Measurements from ENCODE around the gene NDST3. TPM values are rescaled to one million over a fixed set of nuclear protein-coding genes. Genes with fewer than 3 reads are reported as not detected.

The NDST3 gene
- total RNA-seq, 4 donors from 2014 or later: 1.7 TPM; not detected in 3

GRCh38 chr4:118284169-118284568 lies 249.9 kb downstream of the NDST3 start:
- H3K9me3 ChIP-seq: no peaks in the 10 kb centered on the region
- no peak for DNase-seq
- H3K27me3 ChIP-seq: no peaks in the 10 kb centered on the region
- peaks cover 0 to 5% of the 10 kb centered on the region in 2 donors for H3K4me1 ChIP-seq
- no peaks in the 10 kb centered on the region for H3K36me3 ChIP-seq
- H3K27ac ChIP-seq: no peak overlapping the region
- TF ChIP-seq CTCF (IDR thresholded peaks at IDR 0.05) (no peak), POLR2A (IDR thresholded peaks at IDR 0.05) (no peak)
- no peak overlapping the region for H3K4me3 ChIP-seq
- intact Hi-C loops (cut with DNase I; ENCODE audit: low total_unique reads): no loop called here

- H3K4me3 ChIP-seq: no peak overlapping the region
- H3K9me3 ChIP-seq: no peaks in the 10 kb centered on the region
- intact Hi-C loops (cut with DNase I; ENCODE audit: low total_unique reads): no loop called here
- no peaks in the 10 kb centered on the region for H3K27me3 ChIP-seq
- H3K4me1 ChIP-seq: no peaks in the 10 kb centered on the region
- H3K27ac ChIP-seq: no peak overlapping the region
- no peaks in the 10 kb centered on the region for H3K36me3 ChIP-seq
- DNase-seq: no peak
- no peak for TF ChIP-seq POLR2A (IDR thresholded peaks at IDR 0.05)
- TF ChIP-seq CTCF (IDR thresholded peaks at IDR 0.05): no peak
Measured at GRCh38 chr4:118285931-118286330, 251.6 kb downstream of the NDST3 start.

GRCh38 chr4:118286685-118287084 lies 252.4 kb downstream of the NDST3 start:
- DNase-seq: no peak
- intact Hi-C loops (cut with DNase I; ENCODE audit: low total_unique reads): no loop called here
- H3K27ac ChIP-seq: no peak overlapping the region
- no peaks in the 10 kb centered on the region for H3K27me3 ChIP-seq
- H3K4me3 ChIP-seq: no peak overlapping the region
- no peaks in the 10 kb centered on the region for H3K9me3 ChIP-seq
- no peaks in the 10 kb centered on the region for H3K4me1 ChIP-seq
- no peaks in the 10 kb centered on the region for H3K36me3 ChIP-seq
- TF ChIP-seq POLR2A (IDR thresholded peaks at IDR 0.05) (no peak), CTCF (IDR thresholded peaks at IDR 0.05) (no peak)

GRCh38 chr4:118287711-118288451 lies 253.6 kb downstream of the NDST3 start:
- intact Hi-C loops (cut with DNase I; ENCODE audit: low total_unique reads): no loop called here
- TF ChIP-seq CTCF (IDR thresholded peaks at IDR 0.05) (no peak), POLR2A (IDR thresholded peaks at IDR 0.05) (no peak)
- no peaks in the 10 kb centered on the region for H3K4me1 ChIP-seq

GRCh38 chr4:118289794-118290193 lies 255.5 kb downstream of the NDST3 start:
- Histone ChIP-seq H3K27me3 (no peaks in the 10 kb centered on the region), H3K36me3 (no peaks in the 10 kb centered on the region), H3K4me1 (no peaks in the 10 kb centered on the region), H3K9me3 (no peaks in the 10 kb centered on the region), H3K4me3 (no peak overlapping the region), H3K27ac (no peak overlapping the region)
- DNase-seq: no peak
- intact Hi-C loops (cut with DNase I; ENCODE audit: low total_unique reads): no loop called here
- TF ChIP-seq POLR2A (IDR thresholded peaks at IDR 0.05): no peak
- no peak for TF ChIP-seq CTCF (IDR thresholded peaks at IDR 0.05)

More at GRCh38 chr4:118287711-118288451, 253.6 kb downstream of the NDST3 start:
- H3K27ac ChIP-seq: no peak overlapping the region
- no peaks in the 10 kb centered on the region for H3K9me3 ChIP-seq
- no peak overlapping the region for H3K4me3 ChIP-seq
- no peaks in the 10 kb centered on the region for H3K27me3 ChIP-seq
- no peak for DNase-seq
- no peaks in the 10 kb centered on the region for H3K36me3 ChIP-seq
